ENCODE measurements around the gene SUMF1. TPM values are rescaled to one million over a fixed set of nuclear protein-coding genes. Genes with fewer than 3 reads are reported as not detected.

SUMF1 gene
- total and polyA plus RNA-seq, 2 of the 4 experiments (the other 2 are of a cell fraction): 26.3 to 38.4 TPM

GRCh38 chr3:4413467-4413866 lies 53.6 kb downstream of the SUMF1 start:
- H2BK120ac ChIP-seq (ENCODE audit: low read depth, low read length): no peak overlapping the region
- H4K91ac ChIP-seq (ENCODE audit: insufficient read depth, low read depth, low read length): no peak overlapping the region
- H4K20me1 ChIP-seq (ENCODE audit: insufficient read depth, low read length): no peaks in the 10 kb centered on the region
- H3K4me2 ChIP-seq (ENCODE audit: low read depth, low read length): no peak overlapping the region
- no peaks in the 10 kb centered on the region for H3K9me1 ChIP-seq (ENCODE audit: insufficient read depth, low read length)
- WGBS, 2 experiments (ENCODE audit: extremely low coverage in 2 of 2, insufficient read length in 1 of 2): no CpG with 5 or more reads among the region's 1 CpG
- H3K27me3 ChIP-seq (ENCODE audit: control insufficient read depth, insufficient read depth, low read length): no peaks in the 10 kb centered on the region
- no TSS peak for BruUV-seq (replicated peaks)
- no peak overlapping the region for H3K4me3 ChIP-seq (ENCODE audit: insufficient read depth, low read depth, low read length)
- no peak overlapping the region for H3K4ac ChIP-seq (ENCODE audit: low read depth, low read length)
- intact Hi-C loops (cut with micrococcal nuclease): no loop called here
- H3K23ac ChIP-seq (ENCODE audit: low read depth, low read length): no peak overlapping the region
- DNase-seq (no peak), ATAC-seq (ENCODE audit: low read depth) (no peak)
- no peak overlapping the region for H3K56ac ChIP-seq (ENCODE audit: extremely low read depth, insufficient read depth, low read length)
- H3K18ac ChIP-seq (ENCODE audit: low read depth, low read length): no peak overlapping the region
- H3K27ac ChIP-seq (ENCODE audit: insufficient read depth, low read length): no peak overlapping the region
- POLR2A ChIA-PET (ENCODE audit: unreplicated experiment): no interaction called here
- CTCF ChIA-PET: interaction anchor here (1.1 kb wide), 1 partner anchor 32 kb away, joined by 3 read pairs; no protein-coding TSS in a partner anchor
- H3K9me3 ChIP-seq (ENCODE audit: control insufficient read depth, insufficient read depth, low read length): no peaks in the 10 kb centered on the region
- H2AFZ ChIP-seq (replicated peaks; ENCODE audit: low read length, poor library complexity): no peak overlapping the region
- no peak overlapping the region for H2BK5ac ChIP-seq (ENCODE audit: low read depth, low read length, poor library complexity, severe bottlenecking)
- dilution Hi-C loops (cut with HindIII; ENCODE audit: low sequenced_read_pairs, unreplicated experiment): no loop called here
- no peaks in the 10 kb centered on the region for H3K36me3 ChIP-seq (ENCODE audit: control insufficient read depth, insufficient read depth, low read length)
- H4K5ac ChIP-seq (ENCODE audit: low read depth, low read length): no peak overlapping the region
- H2AK9ac ChIP-seq (replicated peaks; ENCODE audit: low read depth, low read length, poor library complexity): no peak overlapping the region
- no peaks in the 10 kb centered on the region for H3K4me1 ChIP-seq (ENCODE audit: control insufficient read depth, insufficient read depth, low read length)
- H2BK15ac ChIP-seq (ENCODE audit: low read depth, low read length): no peak overlapping the region
- in situ Hi-C loops (cut with MboI; ENCODE audit: low sequenced_read_pairs): no loop called here
- H3K14ac ChIP-seq (replicated peaks; ENCODE audit: low read depth, low read length): no peak overlapping the region
- H4K8ac ChIP-seq (ENCODE audit: low read depth in 2 of 2, low read length in 2 of 2): no peak overlapping the region
- no peaks in the 10 kb centered on the region for H3K79me1 ChIP-seq (ENCODE audit: low read depth in 1 of 2, low read length in 2 of 2)
- no peak overlapping the region for H2AK5ac ChIP-seq (ENCODE audit: low read depth, low read length)
- TF ChIP-seq RAD21 (IDR thresholded peaks at IDR 0.05; ENCODE audit: low read length) (no peak), CHD1 (IDR thresholded peaks at IDR 0.05; ENCODE audit: low read depth, low read length) (no peak), MAZ (IDR thresholded peaks at IDR 0.05; ENCODE audit: borderline replicate concordance, low read depth, low read length) (no peak), ELK1 (IDR thresholded peaks at IDR 0.05; ENCODE audit: borderline replicate concordance, low read depth, low read length) (no peak), FOS (IDR thresholded peaks at IDR 0.05; ENCODE audit: low read depth, low read length) (no peak), MAFK (IDR thresholded peaks at IDR 0.05; ENCODE audit: low read depth, low read length) (no peak), POLR2A (IDR thresholded peaks at IDR 0.05; ENCODE audit: low read depth, low read length) (no peak), NFE2L2 (IDR thresholded peaks at IDR 0.05; ENCODE audit: low read depth, low read length) (no peak), RFX5 (IDR thresholded peaks at IDR 0.05; ENCODE audit: low read depth, low read length) (no peak), BHLHE40 (IDR thresholded peaks at IDR 0.05; ENCODE audit: low read depth, low read length) (no peak), MXI1 (IDR thresholded peaks at IDR 0.05; ENCODE audit: borderline replicate concordance, low read depth, low read length) (no peak), RCOR1 (IDR thresholded peaks at IDR 0.05; ENCODE audit: insufficient replicate concordance, low read length) (no peak)
- TF ChIP-seq, protein P1, sequence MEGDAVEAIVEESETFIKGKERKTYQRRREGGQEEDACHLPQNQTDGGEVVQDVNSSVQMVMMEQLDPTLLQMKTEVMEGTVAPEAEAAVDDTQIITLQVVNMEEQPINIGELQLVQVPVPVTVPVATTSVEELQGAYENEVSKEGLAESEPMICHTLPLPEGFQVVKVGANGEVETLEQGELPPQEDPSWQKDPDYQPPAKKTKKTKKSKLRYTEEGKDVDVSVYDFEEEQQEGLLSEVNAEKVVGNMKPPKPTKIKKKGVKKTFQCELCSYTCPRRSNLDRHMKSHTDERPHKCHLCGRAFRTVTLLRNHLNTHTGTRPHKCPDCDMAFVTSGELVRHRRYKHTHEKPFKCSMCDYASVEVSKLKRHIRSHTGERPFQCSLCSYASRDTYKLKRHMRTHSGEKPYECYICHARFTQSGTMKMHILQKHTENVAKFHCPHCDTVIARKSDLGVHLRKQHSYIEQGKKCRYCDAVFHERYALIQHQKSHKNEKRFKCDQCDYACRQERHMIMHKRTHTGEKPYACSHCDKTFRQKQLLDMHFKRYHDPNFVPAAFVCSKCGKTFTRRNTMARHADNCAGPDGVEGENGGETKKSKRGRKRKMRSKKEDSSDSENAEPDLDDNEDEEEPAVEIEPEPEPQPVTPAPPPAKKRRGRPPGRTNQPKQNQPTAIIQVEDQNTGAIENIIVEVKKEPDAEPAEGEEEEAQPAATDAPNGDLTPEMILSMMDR (conservative IDR thresholded peaks at IDR 0.05; ENCODE audit: low read depth, low read length): no peak
- TF ChIP-seq, protein P2, sequence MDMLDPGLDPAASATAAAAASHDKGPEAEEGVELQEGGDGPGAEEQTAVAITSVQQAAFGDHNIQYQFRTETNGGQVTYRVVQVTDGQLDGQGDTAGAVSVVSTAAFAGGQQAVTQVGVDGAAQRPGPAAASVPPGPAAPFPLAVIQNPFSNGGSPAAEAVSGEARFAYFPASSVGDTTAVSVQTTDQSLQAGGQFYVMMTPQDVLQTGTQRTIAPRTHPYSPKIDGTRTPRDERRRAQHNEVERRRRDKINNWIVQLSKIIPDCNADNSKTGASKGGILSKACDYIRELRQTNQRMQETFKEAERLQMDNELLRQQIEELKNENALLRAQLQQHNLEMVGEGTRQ (IDR thresholded peaks at IDR 0.05; ENCODE audit: low read depth, low read length): no peak
- no peak overlapping the region for H2BK20ac ChIP-seq (ENCODE audit: low read depth, low read length)
- H3K9ac ChIP-seq (ENCODE audit: low read depth, low read length): no peak overlapping the region
